Stimulated activated CD4-positive, alpha-beta T cell treated with anti-CD3 and anti-CD28 coated beads, Interleukin-15, amount 100 ng/mL, for 48 hours (primary cell): ENCODE results near the gene TLE5.
A peak's percentile ranks its signal among the peaks of the same experiment; 100 is the strongest.
"Not testable (repeated sequence)": the region's sequence is repeated elsewhere in the genome, so short reads cannot be mapped to it uniquely, and the experiment has no call there.

ENCODE experiments used
- DNase-seq, 2 donors: peaks; one replicate each; pipeline ENCODE4 v3.0.0-alpha.2; 2020; ENCODE audit warnings: low read depth in 2 of 2

TLE5 gene

DNA sequence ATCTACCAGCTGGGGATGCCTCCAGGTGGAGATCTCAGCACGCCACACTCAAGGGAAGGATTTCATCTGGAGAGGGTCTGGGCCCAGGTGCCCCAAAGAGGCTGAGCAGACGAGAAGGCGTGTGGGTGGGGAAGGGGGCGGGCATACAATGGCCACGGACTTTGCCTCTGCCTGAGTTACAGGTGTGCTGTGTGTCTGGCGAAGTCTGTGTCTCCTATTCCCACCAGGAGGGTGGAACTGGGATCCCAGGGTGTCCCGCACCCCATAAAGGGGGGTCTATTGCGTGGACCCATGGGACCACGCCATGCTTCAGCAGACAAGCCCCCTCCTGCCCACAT, 36.8 kb downstream of the TLE5 start:
- DNase-seq: no peak

GRCh38 chr19:3024870-3025548, 37.3 kb downstream of the TLE5 start:
- no peak for DNase-seq

DNA sequence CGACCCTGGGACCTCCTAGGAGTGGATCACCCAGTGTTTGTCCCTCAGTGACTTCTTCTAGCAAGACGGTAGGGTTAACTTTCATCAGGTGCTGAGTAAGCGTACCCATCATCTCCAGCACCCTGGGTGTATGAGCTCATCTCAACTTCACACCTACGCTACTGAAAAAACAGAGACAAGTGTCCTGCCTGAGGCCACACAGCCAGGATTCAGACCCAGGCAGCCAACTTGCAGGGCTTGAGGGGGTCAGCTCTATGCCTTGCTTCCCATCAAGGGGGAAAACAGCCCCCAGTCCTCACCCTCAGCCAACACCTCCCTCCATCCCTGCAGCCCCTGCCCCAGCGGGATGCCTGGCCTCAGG, 37.8 kb downstream of the TLE5 start:
- peak in 1 of 2 donors; percentile 24 for DNase-seq

DNA sequence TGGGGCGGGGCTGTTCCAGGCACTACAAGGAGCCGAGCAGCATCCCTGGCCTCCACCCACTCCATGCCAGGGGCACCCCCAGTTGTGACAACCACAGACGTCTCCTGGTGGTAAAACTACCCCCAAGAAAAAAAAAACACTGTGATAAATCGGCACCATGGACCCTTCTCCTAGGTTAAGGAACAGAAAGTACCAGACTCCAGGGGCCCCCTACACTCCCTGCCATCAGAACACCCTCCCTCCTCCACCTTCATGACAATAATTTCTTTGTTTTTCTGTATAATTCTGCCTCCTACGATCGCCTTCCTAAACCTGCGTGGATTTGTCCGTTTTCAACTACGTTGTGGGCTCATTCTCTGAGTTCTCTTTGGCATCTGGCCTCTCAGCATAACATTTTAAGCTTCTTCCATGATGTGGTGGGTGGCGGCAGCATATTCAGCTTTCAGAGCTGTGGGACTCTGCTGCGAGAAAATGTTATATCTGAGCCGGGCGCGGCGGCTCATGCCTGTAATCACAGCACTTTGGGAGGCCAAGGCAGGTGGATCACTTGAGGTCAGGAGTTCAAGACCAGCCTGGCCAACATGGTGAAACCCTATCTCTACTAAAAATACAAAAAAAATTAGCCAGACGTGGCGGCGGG, 41.9 kb downstream of the TLE5 start:
- no peak for DNase-seq

- no peak for DNase-seq
Measured at GRCh38 chr19:3019211-3019854, 43.0 kb downstream of the TLE5 start.

- DNase-seq: no peak
Measured at GRCh38 chr19:3017923-3018322, 44.4 kb downstream of the TLE5 start.

- no peak for DNase-seq
Measured at GRCh38 chr19:3015126-3016057, 46.9 kb downstream of the TLE5 start.

DNA sequence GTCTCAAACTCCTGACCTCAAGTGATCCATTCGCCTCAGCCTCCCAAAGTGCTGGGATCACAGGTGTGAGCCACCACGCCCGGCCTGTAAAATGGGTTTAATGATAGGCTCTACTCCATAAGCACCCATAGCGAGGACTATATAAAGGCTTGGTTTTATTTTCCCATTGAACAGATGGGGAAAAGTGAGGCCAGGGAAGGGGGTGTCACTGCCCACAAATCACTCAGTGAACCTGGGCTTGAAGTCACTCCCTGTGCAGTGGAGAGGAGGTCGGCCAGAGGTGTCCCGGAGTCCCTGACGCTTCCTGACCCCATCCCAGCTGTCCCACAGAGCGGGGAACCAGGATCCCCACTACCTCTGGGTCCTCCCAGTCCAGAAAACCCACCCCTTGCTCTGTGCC, 48.2 kb downstream of the TLE5 start:
- no peak for DNase-seq

GRCh38 chr19:3013263-3013725, 49.0 kb downstream of the TLE5 start:
- no peak for DNase-seq

DNA sequence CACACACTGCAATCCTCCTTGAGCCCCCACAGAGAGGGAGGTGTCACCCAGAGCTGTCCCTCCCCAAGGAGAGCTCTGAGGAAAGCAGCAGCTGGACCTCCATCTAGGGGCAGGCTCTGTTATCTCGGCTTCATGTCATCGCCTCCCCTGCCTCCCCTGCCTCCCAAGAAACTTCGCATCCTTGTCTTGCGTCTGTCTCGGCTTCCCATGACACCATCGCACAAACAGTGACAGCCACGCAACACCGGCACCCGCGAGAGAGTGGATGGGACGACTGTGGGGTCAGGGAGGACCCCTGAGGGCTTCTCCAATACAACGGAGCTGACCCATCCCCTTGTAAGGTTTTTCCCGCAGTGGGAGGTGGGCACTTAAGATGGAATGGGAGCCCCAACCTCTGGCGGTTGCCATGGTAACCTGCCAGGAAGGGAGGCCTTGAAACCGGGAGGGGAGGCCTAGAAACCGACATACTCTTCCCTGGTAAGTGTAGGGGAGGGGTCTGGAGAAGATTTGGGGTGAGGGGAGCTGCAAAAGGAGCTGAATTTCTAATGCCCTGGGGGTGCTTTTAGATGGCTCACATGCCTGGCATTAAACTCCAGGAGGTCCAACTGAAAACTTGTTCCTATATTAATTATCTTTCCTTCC, 49.6 kb downstream of the TLE5 start:
- DNase-seq: no peak

- not testable (repeated sequence) for DNase-seq
Measured at GRCh38 chr19:3012059-3012458, 50.2 kb downstream of the TLE5 start.

- no peak for DNase-seq
Measured at GRCh38 chr19:3010871-3011270, 51.4 kb downstream of the TLE5 start.

- no peak for DNase-seq
Measured at GRCh38 chr19:3008994-3009393, 53.3 kb downstream of the TLE5 start.

DNA sequence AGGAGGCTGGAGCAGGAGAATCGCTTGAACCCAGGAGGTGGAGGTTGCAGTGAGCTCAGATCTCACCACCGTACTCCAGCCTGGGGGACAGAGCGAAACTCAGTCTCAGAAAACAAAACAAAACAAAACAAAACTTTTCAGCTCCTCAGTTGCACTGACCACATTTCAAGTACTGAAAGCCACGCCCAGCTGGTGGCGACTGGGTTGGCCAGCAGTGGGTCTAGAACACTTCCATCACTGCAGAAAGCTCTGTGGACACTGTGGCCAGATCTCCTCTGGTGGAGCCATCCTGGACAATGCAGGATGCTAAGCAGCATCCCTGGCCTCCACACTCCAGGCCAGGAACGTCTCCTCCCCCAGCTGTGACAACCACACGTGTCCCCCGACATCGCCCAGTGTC, 54.3 kb downstream of the TLE5 start:
- DNase-seq: no peak

GRCh38 chr19:3006075-3006767, 56.1 kb downstream of the TLE5 start:
- DNase-seq: peak; percentile 29

GRCh38 chr19:3005345-3005744, 57.0 kb downstream of the TLE5 start:
- DNase-seq: no peak

GRCh38 chr19:3004522-3004921, 57.8 kb downstream of the TLE5 start:
- no peak for DNase-seq

DNA sequence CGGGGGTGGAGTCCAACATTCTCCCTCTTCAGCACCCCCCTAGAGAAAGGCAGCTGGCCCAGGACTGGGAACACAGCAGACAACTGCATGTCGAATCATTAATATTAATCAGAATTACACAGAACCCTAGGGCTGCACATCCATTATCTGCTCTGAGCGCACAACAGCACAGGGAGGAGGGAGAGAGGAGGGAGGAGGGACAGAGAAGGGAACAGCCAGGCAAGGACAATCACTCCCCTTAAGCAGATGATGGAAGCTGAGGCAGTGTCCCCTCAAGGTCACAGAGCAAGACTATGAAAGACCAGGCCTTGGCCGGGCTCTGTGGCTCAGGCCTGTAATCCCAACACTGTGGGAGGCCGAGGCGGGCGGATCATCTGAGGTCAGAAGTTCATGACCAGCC, 59.2 kb downstream of the TLE5 start:
- DNase-seq: no peak
